DOHH2 (cell line): ENCODE data around the gene GRIN1.

Experiments
- H3F3A ChIP-seq: fragments of 200-600 bp; sonication (generic), shearing (Covaris generic); 2 replicates; pipeline ENCODE4 v1.6.0; 2016; ENCODE audit warnings: antibody characterized with exemption, mild to moderate bottlenecking; ENCODE audit not compliant: control insufficient read depth, insufficient read depth
- H3K27ac ChIP-seq: fragments of 200-600 bp; sonication (generic); 2 replicates; pipeline ENCODE4 v1.5.1; 2014; ENCODE audit warnings: low read depth, mild to moderate bottlenecking, low read length, moderate library complexity
- H3K27me3 ChIP-seq: fragments of 200-600 bp; sonication (generic); 2 replicates; pipeline ENCODE4 v1.6.1; 2014; ENCODE audit warnings: mild to moderate bottlenecking, low read length, mixed read lengths; ENCODE audit not compliant: control insufficient read depth
- H3K36me3 ChIP-seq: fragments of 200-600 bp; sonication (generic); 2 replicates; pipeline ENCODE4 v1.6.1; 2014; ENCODE audit warnings: mild to moderate bottlenecking, low read length, moderate library complexity, mixed read lengths; ENCODE audit not compliant: control insufficient read depth
- H3K4me1 ChIP-seq: fragments of 200-600 bp; sonication (generic); 2 replicates; pipeline ENCODE4 v1.6.1; 2014; ENCODE audit warnings: mild to moderate bottlenecking, low read length, mixed read lengths; ENCODE audit not compliant: control insufficient read depth
- H3K4me2 ChIP-seq: fragments of 200-600 bp; sonication (generic); 2 replicates; pipeline ENCODE4 v1.6.0; 2014; ENCODE audit warnings: mild to moderate bottlenecking, low read length, moderate library complexity
- H3K4me3 ChIP-seq: fragments of 200-600 bp; sonication (generic); 2 replicates; pipeline ENCODE4 v1.5.1; 2014; ENCODE audit warnings: mild to moderate bottlenecking, low read length, mixed read lengths
- H3K79me2 ChIP-seq: fragments of 200-600 bp; sonication (generic); 2 replicates; pipeline ENCODE4 v1.6.1; 2014; ENCODE audit warnings: mild to moderate bottlenecking, low read length, mixed read lengths; ENCODE audit not compliant: control insufficient read depth
- H3K9me2 ChIP-seq: fragments of 200-600 bp; sonication (generic); replicated peaks from 2 replicates; pipeline ENCODE4 v1.6.1; 2014; ENCODE audit warnings: mild to moderate bottlenecking, low read length, mixed read lengths; ENCODE audit not compliant: control insufficient read depth
- H3K9me3 ChIP-seq: fragments of 200-600 bp; sonication (generic); 2 replicates; pipeline ENCODE4 v1.6.1; 2014; ENCODE audit warnings: antibody characterized with exemption, low read length, mixed read lengths; ENCODE audit not compliant: control insufficient read depth, insufficient read depth
- H4K20me1 ChIP-seq: fragments of 200-600 bp; sonication (generic); 2 replicates; pipeline ENCODE4 v1.6.0; 2014; ENCODE audit warnings: low read depth, mild to moderate bottlenecking, antibody characterized with exemption, low read length, moderate library complexity; ENCODE audit not compliant: control insufficient read depth, insufficient read depth
- EZH2phosphoT487 ChIP-seq: fragments of 200-600 bp; sonication (generic); IDR thresholded peaks from 2 replicates; pipeline ENCODE4 v1.6.1; 2017; ENCODE audit warnings: borderline replicate concordance, mild to moderate bottlenecking, antibody characterized with exemption, low read length, moderate library complexity, mixed read lengths
- TF ChIP-seq, protein P1 (sequence below): fragments of 200-600 bp; sonication (generic); IDR thresholded peaks from one replicate; pipeline ENCODE4 v1.5.1; 2014; ENCODE audit warnings: antibody characterized with exemption, mild to moderate bottlenecking, low read depth, low read length; ENCODE audit not compliant: poor library complexity, severe bottlenecking

The GRIN1 gene

DNA sequence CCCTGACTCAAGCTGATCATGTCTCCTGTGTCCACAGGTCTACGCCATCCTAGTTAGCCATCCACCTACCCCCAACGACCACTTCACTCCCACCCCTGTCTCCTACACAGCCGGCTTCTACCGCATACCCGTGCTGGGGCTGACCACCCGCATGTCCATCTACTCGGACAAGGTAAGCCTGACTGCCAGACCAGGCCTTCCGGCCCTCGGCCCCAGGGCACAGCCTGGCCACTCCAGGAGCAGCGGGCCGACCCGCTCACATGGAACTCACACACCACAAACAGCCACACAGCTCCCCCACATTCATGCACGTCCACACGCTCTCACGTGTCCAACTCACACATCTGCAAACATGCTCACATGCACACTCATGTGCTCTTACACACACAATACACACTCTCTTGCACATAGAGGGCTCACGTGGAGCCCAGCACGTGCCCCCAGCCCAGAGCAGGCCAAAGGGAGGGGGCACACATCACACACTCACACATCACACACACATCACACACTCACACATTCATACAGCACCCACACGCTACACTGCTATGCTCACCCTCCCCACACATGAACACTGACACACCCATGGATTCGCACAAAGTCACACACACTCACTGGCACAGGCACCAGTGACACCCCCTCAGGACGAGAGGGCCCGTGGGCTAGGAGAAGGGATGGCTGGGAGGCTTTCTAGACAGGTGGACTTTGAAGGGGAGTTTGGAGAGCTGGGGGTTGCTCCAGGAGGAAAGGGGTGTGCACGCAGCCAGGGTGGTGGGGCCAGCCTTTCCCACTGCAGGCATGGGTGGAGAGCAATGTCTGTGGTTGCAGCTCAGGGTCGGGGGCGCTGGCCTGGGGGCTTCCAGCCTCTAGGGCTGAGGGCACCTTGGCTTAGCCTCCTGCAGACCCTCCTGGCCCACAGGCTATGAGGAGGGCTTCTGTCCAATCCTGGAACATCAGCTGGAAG lies 3.3 kb downstream of the GRIN1 start:
- H3F3A ChIP-seq = no peaks in the 10 kb centered on the region
- H3K79me2 ChIP-seq = no peaks in the 10 kb centered on the region
- H3K4me3 ChIP-seq = no peak overlapping the region
- H3K9me3 ChIP-seq = no peaks in the 10 kb centered on the region
- H3K36me3 ChIP-seq = no peaks in the 10 kb centered on the region
- H3K4me2 ChIP-seq = no peak overlapping the region
- H3K27me3 ChIP-seq = peaks cover 23% of the 10 kb centered on the region; the same call in 1 of the 2 replicates
- H3K4me1 ChIP-seq = peaks cover 7% of the 10 kb centered on the region
- H3K9me2 ChIP-seq = no peaks in the 10 kb centered on the region
- H3K27ac ChIP-seq = no peak overlapping the region
- no peak for TF ChIP-seq EZH2phosphoT487
- TF ChIP-seq, protein P1, sequence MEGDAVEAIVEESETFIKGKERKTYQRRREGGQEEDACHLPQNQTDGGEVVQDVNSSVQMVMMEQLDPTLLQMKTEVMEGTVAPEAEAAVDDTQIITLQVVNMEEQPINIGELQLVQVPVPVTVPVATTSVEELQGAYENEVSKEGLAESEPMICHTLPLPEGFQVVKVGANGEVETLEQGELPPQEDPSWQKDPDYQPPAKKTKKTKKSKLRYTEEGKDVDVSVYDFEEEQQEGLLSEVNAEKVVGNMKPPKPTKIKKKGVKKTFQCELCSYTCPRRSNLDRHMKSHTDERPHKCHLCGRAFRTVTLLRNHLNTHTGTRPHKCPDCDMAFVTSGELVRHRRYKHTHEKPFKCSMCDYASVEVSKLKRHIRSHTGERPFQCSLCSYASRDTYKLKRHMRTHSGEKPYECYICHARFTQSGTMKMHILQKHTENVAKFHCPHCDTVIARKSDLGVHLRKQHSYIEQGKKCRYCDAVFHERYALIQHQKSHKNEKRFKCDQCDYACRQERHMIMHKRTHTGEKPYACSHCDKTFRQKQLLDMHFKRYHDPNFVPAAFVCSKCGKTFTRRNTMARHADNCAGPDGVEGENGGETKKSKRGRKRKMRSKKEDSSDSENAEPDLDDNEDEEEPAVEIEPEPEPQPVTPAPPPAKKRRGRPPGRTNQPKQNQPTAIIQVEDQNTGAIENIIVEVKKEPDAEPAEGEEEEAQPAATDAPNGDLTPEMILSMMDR = no peak
- no peaks in the 10 kb centered on the region for H4K20me1 ChIP-seq

DNA sequence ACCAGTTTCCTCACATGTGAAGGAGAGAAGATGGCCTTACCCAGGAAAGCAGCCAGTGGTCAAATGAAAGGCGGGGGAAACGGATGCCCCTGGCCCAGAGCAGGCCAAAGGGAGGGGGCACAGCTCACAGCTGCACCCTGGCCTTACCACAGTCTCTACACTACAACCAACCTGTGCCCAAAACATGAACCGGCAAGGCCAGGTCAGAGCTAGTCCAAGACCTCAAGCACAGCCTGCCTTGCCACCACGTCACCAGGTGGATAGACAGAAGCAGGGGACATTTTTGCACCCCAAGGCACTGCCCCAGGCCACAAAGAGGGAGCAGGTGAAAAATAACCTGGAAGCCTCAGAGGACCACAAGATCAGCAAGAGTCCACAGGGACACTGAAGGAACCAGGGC lies 4.5 kb downstream of the GRIN1 start:
- H3K4me1 ChIP-seq = peaks cover 4% of the 10 kb centered on the region; the same call in 1 of the 2 replicates

DNA sequence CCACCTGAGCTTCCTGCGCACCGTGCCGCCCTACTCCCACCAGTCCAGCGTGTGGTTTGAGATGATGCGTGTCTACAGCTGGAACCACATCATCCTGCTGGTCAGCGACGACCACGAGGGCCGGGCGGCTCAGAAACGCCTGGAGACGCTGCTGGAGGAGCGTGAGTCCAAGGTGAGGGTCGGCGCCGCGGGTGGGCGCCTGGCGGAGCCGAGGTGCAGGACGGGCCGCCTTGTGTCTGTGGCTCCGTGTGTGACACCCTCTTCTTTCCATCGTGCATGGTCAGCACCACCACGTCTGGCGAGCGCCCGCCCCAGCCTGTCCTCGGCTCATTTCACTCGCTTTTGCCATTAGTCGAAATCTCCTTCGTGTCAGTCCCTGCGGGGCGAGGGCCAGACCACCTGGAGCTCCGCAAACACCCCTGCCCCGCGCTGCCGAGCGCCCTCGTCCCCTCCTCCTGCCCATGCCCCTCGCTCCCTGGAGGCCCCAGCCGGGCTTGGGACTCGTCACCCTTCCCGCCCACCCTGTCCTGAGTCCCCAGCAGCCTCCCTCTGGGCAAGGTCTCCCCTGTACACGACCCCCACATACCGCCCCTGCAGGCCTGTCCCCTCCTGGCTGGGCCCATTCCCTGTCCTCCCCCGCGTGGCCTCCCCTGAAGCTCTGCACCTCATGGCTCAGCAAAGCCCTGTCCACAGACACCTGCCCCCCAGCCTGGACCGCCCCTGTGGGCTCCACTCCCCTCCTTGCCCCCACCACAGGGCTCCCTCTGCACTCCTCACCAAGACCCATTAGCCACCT lies 7.0 kb downstream of the GRIN1 start:
- no peak for TF ChIP-seq EZH2phosphoT487
- Histone ChIP-seq H3K36me3 (no peaks in the 10 kb centered on the region), H3K27ac (no peak overlapping the region), H3K4me3 (no peak overlapping the region), H3K4me2 (no peak overlapping the region), H3K9me3 (no peaks in the 10 kb centered on the region), H3K79me2 (no peaks in the 10 kb centered on the region), H3F3A (peaks cover 2% of the 10 kb centered on the region; the same call in 1 of the 2 replicates), H3K4me1 (peaks cover 14% of the 10 kb centered on the region), H4K20me1 (no peaks in the 10 kb centered on the region), H3K9me2 (no peaks in the 10 kb centered on the region), H3K27me3 (peaks cover 17% of the 10 kb centered on the region; the same call in 1 of the 2 replicates)

More for the DNA sequence above, 4.5 kb downstream of the GRIN1 start:
- no peaks in the 10 kb centered on the region for H3K9me3 ChIP-seq
- TF ChIP-seq, protein P1 = no peak
- TF ChIP-seq EZH2phosphoT487 = no peak
- no peaks in the 10 kb centered on the region for H3K36me3 ChIP-seq
- H3K4me3 ChIP-seq = no peak overlapping the region
- H3K4me2 ChIP-seq = no peak overlapping the region
- H3F3A ChIP-seq = no peaks in the 10 kb centered on the region
- H3K27ac ChIP-seq = no peak overlapping the region
- no peaks in the 10 kb centered on the region for H4K20me1 ChIP-seq
- peaks cover 23% of the 10 kb centered on the region; the same call in 1 of the 2 replicates for H3K27me3 ChIP-seq
- H3K9me2 ChIP-seq = no peaks in the 10 kb centered on the region
- no peaks in the 10 kb centered on the region for H3K79me2 ChIP-seq
